Peyer's patch (tissue), 4 donors: ENCODE results near the gene RAB31.

Experiments
- CTCF ChIP-seq, 6 experiments: fragments of 450-650 bp in 4 of 6; fragments of 200-600 bp in 2 of 6; sonication (generic) in 1 of 6; IDR thresholded peaks; one replicate each; pipeline ENCODE4 v1.5.1; 2017 to 2019; ENCODE audit warnings: antibody characterized with exemption in 6 of 6, mild to moderate bottlenecking in 3 of 6, moderate library complexity in 1 of 6
- POLR2A ChIP-seq, 2 donors: fragments of 450-650 bp; IDR thresholded peaks; one replicate each; pipeline ENCODE4 v1.5.1; 2017; ENCODE audit warnings: antibody characterized with exemption in 2 of 2, mild to moderate bottlenecking in 2 of 2, moderate library complexity in 2 of 2

- TF ChIP-seq CTCF (IDR thresholded peaks at IDR 0.05) (no peak), POLR2A (IDR thresholded peaks at IDR 0.05) (no peak)
These were observed 202.6 kb downstream of the RAB31 start for GRCh38 chr18:9910661-9911060.
